ENCODE results near the gene RRP15.

The RRP15 gene, protein sequence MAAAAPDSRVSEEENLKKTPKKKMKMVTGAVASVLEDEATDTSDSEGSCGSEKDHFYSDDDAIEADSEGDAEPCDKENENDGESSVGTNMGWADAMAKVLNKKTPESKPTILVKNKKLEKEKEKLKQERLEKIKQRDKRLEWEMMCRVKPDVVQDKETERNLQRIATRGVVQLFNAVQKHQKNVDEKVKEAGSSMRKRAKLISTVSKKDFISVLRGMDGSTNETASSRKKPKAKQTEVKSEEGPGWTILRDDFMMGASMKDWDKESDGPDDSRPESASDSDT

DNA sequence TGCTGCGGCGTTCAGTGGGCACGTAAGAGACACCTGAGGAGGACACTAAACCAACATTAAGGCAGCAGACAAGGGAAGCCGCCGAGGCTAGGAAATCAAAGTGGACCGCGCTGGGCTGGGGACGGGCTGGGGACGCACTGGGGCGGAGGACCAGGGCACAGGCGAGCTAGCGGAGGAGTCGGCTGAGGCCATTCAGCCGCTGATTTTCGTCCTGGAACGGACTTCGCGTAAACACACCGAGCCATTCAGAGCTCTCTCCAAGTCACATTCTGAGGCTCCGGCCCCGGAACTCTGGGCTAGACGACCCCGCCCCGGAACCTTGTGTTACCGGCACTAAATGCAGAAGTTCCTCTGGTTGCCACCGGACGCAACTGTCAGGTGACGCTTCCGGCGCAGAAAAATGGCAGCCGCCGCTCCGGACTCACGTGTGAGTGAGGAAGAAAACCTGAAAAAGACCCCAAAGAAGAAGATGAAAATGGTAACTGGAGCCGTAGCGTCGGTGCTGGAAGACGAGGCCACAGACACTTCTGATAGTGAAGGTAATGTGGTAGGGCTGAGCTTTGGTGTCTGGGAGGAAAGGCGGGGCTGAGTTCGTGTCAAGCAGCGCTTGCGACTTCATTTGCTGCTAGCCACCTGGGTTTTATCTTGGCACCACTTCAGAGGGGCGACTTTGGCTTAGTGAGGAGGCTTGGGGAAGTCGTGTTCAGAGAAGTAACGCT is at the start of gene RRP15:
RRP15 (plus strand) TSS at position 377 of the 719 bp plus-strand sequence; CDS start at position 401, 24 bp downstream.
- H3K27ac ChIP-seq: peak within 1 kb of the TSS; percentile 77
- no peak for TF ChIP-seq ZFX (IDR thresholded peaks at IDR 0.05)
- TF ChIP-seq, protein P1, sequence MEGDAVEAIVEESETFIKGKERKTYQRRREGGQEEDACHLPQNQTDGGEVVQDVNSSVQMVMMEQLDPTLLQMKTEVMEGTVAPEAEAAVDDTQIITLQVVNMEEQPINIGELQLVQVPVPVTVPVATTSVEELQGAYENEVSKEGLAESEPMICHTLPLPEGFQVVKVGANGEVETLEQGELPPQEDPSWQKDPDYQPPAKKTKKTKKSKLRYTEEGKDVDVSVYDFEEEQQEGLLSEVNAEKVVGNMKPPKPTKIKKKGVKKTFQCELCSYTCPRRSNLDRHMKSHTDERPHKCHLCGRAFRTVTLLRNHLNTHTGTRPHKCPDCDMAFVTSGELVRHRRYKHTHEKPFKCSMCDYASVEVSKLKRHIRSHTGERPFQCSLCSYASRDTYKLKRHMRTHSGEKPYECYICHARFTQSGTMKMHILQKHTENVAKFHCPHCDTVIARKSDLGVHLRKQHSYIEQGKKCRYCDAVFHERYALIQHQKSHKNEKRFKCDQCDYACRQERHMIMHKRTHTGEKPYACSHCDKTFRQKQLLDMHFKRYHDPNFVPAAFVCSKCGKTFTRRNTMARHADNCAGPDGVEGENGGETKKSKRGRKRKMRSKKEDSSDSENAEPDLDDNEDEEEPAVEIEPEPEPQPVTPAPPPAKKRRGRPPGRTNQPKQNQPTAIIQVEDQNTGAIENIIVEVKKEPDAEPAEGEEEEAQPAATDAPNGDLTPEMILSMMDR (conservative IDR thresholded peaks at IDR 0.05): no peak

DNA sequence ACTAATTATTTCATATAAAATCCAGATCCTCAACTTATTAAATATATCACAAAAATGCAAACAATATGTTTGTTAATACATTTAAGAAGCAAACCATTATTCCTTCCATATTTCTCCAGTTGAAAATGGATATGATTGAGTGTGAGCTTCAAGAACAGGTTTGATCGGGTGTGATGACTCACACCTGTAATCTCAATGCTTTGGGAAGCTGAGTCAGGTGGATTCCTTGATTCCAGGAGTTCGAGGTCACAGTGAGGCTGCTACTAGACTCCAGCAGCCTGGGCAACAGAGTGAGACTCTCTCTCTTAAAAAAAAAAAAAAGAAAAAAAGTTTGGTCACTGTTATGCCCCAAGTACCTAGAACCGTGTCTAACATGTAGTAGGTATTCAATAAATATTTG is 42.9 kb upstream of the RRP15 start:
- no peak overlapping the region for H3K27ac ChIP-seq
- TF ChIP-seq, protein P1 (conservative IDR thresholded peaks at IDR 0.05): no peak
- TF ChIP-seq ZFX (IDR thresholded peaks at IDR 0.05): no peak

DNA sequence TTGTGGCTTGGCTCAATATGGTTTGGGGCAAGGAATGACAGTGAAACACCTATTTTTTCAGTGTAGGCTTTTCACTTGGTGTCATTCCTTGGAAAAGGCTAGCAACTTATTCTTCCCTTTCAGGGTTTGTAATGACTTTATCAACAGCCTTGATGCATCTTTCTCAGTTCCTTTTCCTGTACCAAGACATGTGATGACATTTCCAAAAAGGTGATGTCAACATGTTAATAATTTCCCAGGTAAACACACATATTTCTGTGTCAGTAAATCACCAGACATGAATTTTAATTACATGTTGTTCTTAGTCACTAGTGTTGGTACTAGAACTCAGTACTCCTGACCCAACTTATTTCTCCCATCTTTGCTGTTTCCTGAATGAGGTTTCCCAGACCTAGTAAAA is 37.8 kb upstream of the RRP15 start:
- TF ChIP-seq, protein P1 (conservative IDR thresholded peaks at IDR 0.05): no peak
- TF ChIP-seq ZFX (IDR thresholded peaks at IDR 0.05): no peak
- no peak overlapping the region for H3K27ac ChIP-seq

DNA sequence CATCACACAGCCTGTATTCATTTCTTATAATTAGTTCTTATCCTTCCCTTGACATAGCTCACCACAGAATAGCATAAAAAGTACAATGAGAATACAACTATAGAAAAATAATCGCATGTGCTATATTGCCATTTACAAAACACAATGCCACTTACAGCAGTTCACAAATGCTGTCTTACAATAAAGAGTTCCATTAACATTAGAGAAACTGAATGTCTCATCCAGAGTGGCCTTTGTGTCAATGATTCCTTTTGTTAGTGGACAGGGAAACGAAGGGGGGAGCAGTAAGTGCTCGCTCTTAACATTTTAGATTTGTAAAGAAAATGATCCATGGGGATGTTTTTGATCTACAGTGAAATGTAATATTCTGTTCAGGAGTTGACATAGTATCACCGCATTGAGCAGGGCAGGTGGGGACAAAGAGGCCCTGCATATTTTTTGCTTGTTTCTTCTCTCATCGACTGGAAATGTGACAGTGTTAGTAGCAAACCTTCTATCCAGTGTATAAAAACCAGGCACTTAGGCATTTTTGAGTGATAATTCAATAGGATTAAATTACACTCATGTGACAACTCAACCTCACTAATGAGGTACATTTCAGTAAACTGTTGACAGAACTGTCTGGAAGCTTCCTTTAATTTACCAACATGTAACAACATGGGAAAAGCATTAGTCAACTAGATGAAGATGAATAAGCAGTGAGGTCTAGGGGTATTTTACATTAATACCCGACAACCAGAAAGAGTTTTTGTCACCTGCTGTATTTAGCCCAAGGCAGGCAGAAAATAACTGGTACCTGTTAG is 35.6 kb upstream of the RRP15 start:
- TF ChIP-seq ZFX (IDR thresholded peaks at IDR 0.05): no peak
- TF ChIP-seq, protein P1 (conservative IDR thresholded peaks at IDR 0.05): no peak
- no peak overlapping the region for H3K27ac ChIP-seq

DNA sequence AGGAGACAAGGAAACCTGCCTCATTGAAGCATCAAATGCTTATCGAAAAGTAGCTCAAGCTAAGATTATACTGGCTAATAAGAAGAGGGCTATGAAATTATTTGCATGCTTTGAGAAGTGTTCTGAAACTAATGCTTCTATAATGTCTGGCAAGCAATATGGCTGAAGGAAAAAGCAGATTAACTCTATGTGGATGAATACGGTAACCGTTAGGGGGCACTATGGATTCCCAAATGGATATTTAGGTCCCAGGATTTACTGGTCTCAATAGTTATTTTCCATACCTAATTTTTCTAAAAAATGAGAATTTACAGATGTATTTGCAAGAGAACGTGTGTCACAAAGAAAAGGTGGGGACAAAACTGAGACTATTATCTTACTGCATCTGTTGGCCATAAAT is 34.6 kb upstream of the RRP15 start:
- no peak overlapping the region for H3K27ac ChIP-seq
- TF ChIP-seq, protein P1 (conservative IDR thresholded peaks at IDR 0.05): peak; percentile 49
- TF ChIP-seq ZFX (IDR thresholded peaks at IDR 0.05): no peak

DNA sequence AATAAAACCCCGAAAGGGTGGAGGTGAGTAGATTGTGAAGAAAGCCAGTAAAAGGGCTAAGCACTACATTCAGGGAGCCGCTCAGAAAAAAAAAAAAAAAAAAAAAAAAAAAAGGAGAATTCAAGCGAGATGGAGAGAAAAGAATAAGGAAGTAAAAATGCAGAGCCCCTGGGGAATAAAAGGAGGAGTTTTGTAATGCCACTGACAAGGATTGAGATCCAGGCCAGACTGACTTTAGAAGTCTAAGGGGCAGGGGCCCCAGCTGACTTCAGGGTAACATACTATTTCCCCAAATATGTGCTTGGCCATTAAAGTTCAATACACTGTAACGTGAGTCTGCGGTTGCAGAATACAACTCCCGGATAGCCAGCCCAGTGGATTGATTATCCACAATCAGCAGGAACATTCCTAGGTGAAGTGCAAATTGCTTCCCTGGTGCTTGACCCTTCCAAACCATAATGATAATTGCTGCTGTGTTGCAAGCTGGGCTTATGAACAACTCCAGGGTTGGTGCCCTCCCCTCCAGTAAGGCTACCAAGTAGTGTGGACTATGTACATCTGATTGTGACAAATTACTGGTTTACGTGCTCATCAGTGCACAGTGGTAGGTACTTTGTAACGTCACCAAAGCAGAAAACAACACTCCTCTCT is 30.7 kb upstream of the RRP15 start:
- TF ChIP-seq ZFX (IDR thresholded peaks at IDR 0.05): no peak
- TF ChIP-seq, protein P1 (conservative IDR thresholded peaks at IDR 0.05): no peak
- H3K27ac ChIP-seq: no peak overlapping the region
